ENCODE data around the gene RARB. TPM values are rescaled to one million over a fixed set of nuclear protein-coding genes. Genes with fewer than 3 reads are reported as not detected.

The RARB gene
- total and polyA plus RNA-seq, 4 experiments from 2014 or later: 0.07 TPM; not detected in 3

DNA sequence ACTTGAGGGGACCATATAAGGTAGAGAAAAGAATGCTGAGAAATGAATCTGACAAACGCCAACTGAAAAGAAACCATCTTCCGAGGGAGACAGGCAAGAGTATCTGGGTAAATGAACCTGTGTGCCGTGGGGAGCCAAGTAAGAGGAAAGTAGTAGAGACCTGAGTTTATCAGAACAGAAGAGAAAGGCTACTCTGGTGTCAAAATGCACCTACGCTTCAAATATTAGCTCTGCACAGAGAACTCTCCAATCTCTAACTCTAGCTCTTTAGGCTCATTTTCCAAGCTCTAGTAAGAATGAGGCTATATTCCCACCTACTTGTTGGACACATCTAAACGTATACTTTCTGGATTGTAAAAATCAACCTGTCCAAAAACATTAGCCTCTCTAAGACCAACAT lies 183.1 kb downstream of the RARB start:
- Histone ChIP-seq H3K4me1 (ENCODE audit: insufficient read depth, low read length) (peaks cover 4% of the 10 kb centered on the region), H3K27ac (ENCODE audit: low read depth, low read length) (no peak overlapping the region), H3K9me3 (ENCODE audit: control insufficient read depth in 1 of 2, low read length in 2 of 2) (no peaks in the 10 kb centered on the region), H3K27me3 (ENCODE audit: insufficient read depth, low read length) (no peaks in the 10 kb centered on the region), H3K36me3 (ENCODE audit: insufficient read depth, low read length) (peaks cover 51% of the 10 kb centered on the region), H3K4me3 (ENCODE audit: low read length in 2 of 2) (no peak overlapping the region)
- POLR2A ChIA-PET (ENCODE audit: partially characterized antibody): no interaction called here
- H3K9me3 Mint-ChIP-seq: no peaks in the 10 kb centered on the region
- peaks cover 0 to 7% (median 1%) of the 10 kb centered on the region in 4 donors for H3K4me1 Mint-ChIP-seq
- H3K4me3 Mint-ChIP-seq: no peak overlapping the region
- H3K27me3 Mint-ChIP-seq: no peaks in the 10 kb centered on the region
- no peak for DNase-seq
- peaks cover 54 to 66% of the 10 kb centered on the region in 2 donors for H3K36me3 Mint-ChIP-seq
- intact Hi-C loops (cut with micrococcal nuclease): no loop called here
- CTCF ChIA-PET (ENCODE audit: partially characterized antibody): interaction anchor here (1.2 kb wide), 1 partner anchor 18 kb away, joined by 6 read pairs; no protein-coding TSS in a partner anchor
- H3K27ac Mint-ChIP-seq: peak overlapping the region in 2 of 7 donors; percentile 6 to 49

DNA sequence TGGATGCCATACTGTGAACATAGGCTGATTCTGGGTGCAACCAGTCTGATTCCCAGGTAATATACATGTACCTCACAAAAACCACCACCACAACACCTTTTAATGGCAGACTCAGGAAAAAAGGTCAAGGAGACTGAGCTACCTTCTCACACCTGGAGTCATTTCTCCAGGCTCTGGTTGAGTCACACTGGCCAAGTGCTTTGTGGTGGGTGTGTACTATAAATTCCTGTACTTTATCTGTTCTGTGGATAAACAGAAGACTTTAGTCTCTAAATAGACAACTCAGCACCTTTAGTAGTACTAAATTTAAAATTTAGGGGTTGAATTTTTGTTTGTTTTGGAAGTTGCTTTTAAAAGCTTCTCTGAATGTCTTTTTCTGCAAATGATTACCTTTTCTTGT lies 190.0 kb downstream of the RARB start:
- Mint-ChIP-seq H3K36me3 (peaks cover 46 to 63% of the 10 kb centered on the region in 2 donors), H3K27ac (peak overlapping the region in 5 of 7 donors; percentile 10 to 79 (median 47)), H3K4me1 (peaks cover 0 to 14% (median 2%) of the 10 kb centered on the region in 4 donors), H3K27me3 (no peaks in the 10 kb centered on the region), H3K9me3 (no peaks in the 10 kb centered on the region), H3K4me3 (no peak overlapping the region)
- Histone ChIP-seq H3K27ac (ENCODE audit: low read depth, low read length) (no peak overlapping the region), H3K36me3 (ENCODE audit: insufficient read depth, low read length) (peaks cover 39% of the 10 kb centered on the region), H3K9me3 (ENCODE audit: control insufficient read depth in 1 of 2, low read length in 2 of 2) (no peaks in the 10 kb centered on the region), H3K4me3 (ENCODE audit: low read length in 2 of 2) (no peak overlapping the region), H3K27me3 (ENCODE audit: insufficient read depth, low read length) (no peaks in the 10 kb centered on the region), H3K4me1 (ENCODE audit: insufficient read depth, low read length) (peaks cover 4% of the 10 kb centered on the region)
- intact Hi-C loops (cut with micrococcal nuclease): no loop called here
- ChIA-PET CTCF (ENCODE audit: partially characterized antibody) (interaction anchor here (1.2 kb wide), 1 partner anchor 30 kb away, joined by 3 read pairs; no protein-coding TSS in a partner anchor), POLR2A (ENCODE audit: partially characterized antibody) (no interaction called here)
- no peak for DNase-seq

DNA sequence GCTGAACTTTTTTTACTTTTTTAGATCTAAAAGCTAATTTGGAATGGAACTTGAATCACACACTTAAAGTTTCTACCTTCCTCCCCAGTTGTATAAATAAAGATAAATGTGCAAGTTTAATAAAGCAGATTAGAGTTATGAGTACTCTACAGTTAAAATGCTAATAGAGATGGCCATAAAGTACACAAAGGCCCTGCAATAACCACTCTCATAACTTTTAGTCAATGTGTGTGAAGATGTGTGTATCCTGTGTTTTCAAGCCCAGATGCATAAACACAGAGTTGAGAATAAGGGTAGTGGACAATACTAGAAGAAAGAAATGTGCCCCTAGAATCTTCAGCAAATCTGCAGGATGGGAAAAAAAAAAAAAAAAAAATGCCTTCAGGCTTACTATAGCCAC lies 191.3 kb downstream of the RARB start:
- POLR2A ChIA-PET (ENCODE audit: partially characterized antibody): no interaction called here

DNA sequence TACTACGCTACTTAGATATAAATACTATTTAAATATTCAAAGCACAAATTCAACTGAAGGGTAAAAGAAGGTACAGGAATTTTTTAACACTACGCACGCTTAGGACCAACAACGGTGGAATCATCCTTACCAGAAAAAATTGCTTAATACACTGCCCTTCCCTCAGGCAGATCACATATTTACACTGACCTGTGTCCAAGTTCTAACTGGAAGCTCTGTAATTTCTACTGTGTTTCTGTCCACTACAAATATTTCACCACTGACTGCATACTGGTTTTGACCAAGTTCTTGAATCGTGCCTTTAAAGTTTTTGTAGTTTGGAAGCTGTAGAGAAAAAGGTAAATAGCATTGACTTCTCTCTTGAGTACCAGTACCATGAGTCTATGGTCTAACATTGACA lies 192.4 kb downstream of the RARB start:
- Histone ChIP-seq H3K9me3 (ENCODE audit: control insufficient read depth in 1 of 2, low read length in 2 of 2) (no peaks in the 10 kb centered on the region), H3K4me1 (ENCODE audit: insufficient read depth, low read length) (no peaks in the 10 kb centered on the region), H3K4me3 (ENCODE audit: low read length in 2 of 2) (no peak overlapping the region), H3K36me3 (ENCODE audit: insufficient read depth, low read length) (peaks cover 53% of the 10 kb centered on the region), H3K27me3 (ENCODE audit: insufficient read depth, low read length) (no peaks in the 10 kb centered on the region), H3K27ac (ENCODE audit: low read depth, low read length) (no peak overlapping the region)
- intact Hi-C loops (cut with micrococcal nuclease): no loop called here
- no peaks in the 10 kb centered on the region for H3K27me3 Mint-ChIP-seq
- peaks cover 0 to 12% (median 2%) of the 10 kb centered on the region in 4 donors for H3K4me1 Mint-ChIP-seq
- peaks cover 43 to 72% of the 10 kb centered on the region in 2 donors for H3K36me3 Mint-ChIP-seq
- CTCF ChIA-PET (ENCODE audit: partially characterized antibody): interaction anchor here (1.7 kb wide), 1 partner anchor 14 kb away, joined by 3 read pairs; no protein-coding TSS in a partner anchor
- no peaks in the 10 kb centered on the region for H3K9me3 Mint-ChIP-seq
- H3K4me3 Mint-ChIP-seq: no peak overlapping the region
- peak overlapping the region in 1 of 7 donors; percentile 74 for H3K27ac Mint-ChIP-seq
- DNase-seq: no peak
- POLR2A ChIA-PET (ENCODE audit: partially characterized antibody): interaction anchor here (0.9 kb wide), 1 partner anchor 27 kb away, joined by 3 read pairs; no protein-coding TSS in a partner anchor

More for the DNA sequence above, 191.3 kb downstream of the RARB start:
- peaks cover 47 to 67% of the 10 kb centered on the region in 2 donors for H3K36me3 Mint-ChIP-seq
- H3K27me3 Mint-ChIP-seq: no peaks in the 10 kb centered on the region
- Histone ChIP-seq H3K27ac (ENCODE audit: low read depth, low read length) (no peak overlapping the region), H3K36me3 (ENCODE audit: insufficient read depth, low read length) (peaks cover 43% of the 10 kb centered on the region), H3K9me3 (ENCODE audit: control insufficient read depth in 1 of 2, low read length in 2 of 2) (no peaks in the 10 kb centered on the region), H3K4me1 (ENCODE audit: insufficient read depth, low read length) (peaks cover 4% of the 10 kb centered on the region), H3K27me3 (ENCODE audit: insufficient read depth, low read length) (no peaks in the 10 kb centered on the region), H3K4me3 (ENCODE audit: low read length in 2 of 2) (no peak overlapping the region)
- no peak for DNase-seq
- H3K4me1 Mint-ChIP-seq: peaks cover 0 to 12% (median 2%) of the 10 kb centered on the region in 4 donors
- no peaks in the 10 kb centered on the region for H3K9me3 Mint-ChIP-seq
- intact Hi-C loops (cut with micrococcal nuclease): no loop called here
- CTCF ChIA-PET (ENCODE audit: partially characterized antibody): no interaction called here
- H3K4me3 Mint-ChIP-seq: no peak overlapping the region
- H3K27ac Mint-ChIP-seq: peak overlapping the region in 4 of 7 donors; percentile 2 to 78 (median 54)

DNA sequence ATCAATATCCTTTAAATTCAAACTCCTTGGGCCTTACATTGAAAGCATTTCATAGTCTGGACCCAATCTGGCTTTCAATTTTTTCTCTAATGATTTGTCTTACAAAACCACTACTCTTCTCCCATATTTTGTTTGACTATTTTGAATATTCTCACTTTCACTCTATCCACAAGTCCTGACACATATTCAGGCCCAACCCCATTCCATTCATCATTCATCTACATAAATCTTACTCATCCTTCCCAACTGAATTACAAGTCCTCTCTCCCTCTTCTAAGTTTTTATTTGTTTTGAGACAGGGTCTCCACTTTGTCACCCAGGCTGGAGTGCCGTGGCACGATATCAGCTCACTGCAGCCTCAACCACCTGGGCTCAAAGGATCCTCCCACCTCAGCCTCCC lies 193.0 kb downstream of the RARB start:
- intact Hi-C loops (cut with micrococcal nuclease): no loop called here
- peaks cover 45 to 74% of the 10 kb centered on the region in 2 donors for H3K36me3 Mint-ChIP-seq
- Histone ChIP-seq H3K9me3 (ENCODE audit: control insufficient read depth in 1 of 2, low read length in 2 of 2) (no peaks in the 10 kb centered on the region), H3K27ac (ENCODE audit: low read depth, low read length) (no peak overlapping the region), H3K27me3 (ENCODE audit: insufficient read depth, low read length) (no peaks in the 10 kb centered on the region), H3K36me3 (ENCODE audit: insufficient read depth, low read length) (peaks cover 57% of the 10 kb centered on the region), H3K4me3 (ENCODE audit: low read length in 2 of 2) (no peak overlapping the region), H3K4me1 (ENCODE audit: insufficient read depth, low read length) (no peaks in the 10 kb centered on the region)
- no peak overlapping the region for H3K4me3 Mint-ChIP-seq
- H3K27me3 Mint-ChIP-seq: no peaks in the 10 kb centered on the region
- POLR2A ChIA-PET (ENCODE audit: partially characterized antibody): interaction anchor here (0.9 kb wide), 1 partner anchor 28 kb away, joined by 3 read pairs; no protein-coding TSS in a partner anchor
- H3K27ac Mint-ChIP-seq: peak overlapping the region in 4 of 7 donors; percentile 0 to 76 (median 70)
- DNase-seq: no peak
- H3K9me3 Mint-ChIP-seq: no peaks in the 10 kb centered on the region
- peaks cover 0 to 12% (median 2%) of the 10 kb centered on the region in 4 donors for H3K4me1 Mint-ChIP-seq
- CTCF ChIA-PET (ENCODE audit: partially characterized antibody): interaction anchor here (1.7 kb wide), 1 partner anchor 13 kb away, joined by 3 read pairs; no protein-coding TSS in a partner anchor

DNA sequence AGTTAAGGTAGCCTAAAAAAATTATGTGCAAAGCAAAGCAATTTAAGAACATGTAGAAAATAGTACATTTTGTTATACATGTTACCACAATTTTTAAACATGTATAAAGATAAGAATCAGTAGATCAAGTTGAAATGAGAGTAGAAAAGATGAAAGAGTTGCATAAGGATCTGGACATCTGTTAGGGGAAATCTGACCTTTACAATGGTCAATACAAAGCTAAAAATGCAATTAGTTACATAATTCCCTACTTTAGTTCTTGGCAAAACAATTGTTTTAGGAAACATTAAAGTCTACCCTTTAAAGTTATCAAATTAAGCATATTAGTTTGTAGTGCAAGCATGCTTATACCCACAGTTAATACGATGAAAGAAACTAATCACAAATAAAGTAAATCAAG lies 203.9 kb downstream of the RARB start:
- peaks cover 23% of the 10 kb centered on the region for H3K36me3 ChIP-seq (ENCODE audit: insufficient read depth, low read length)
- H3K27me3 ChIP-seq (ENCODE audit: insufficient read depth, low read length): no peaks in the 10 kb centered on the region
- POLR2A ChIA-PET (ENCODE audit: partially characterized antibody): no interaction called here
- Mint-ChIP-seq H3K9me3 (no peaks in the 10 kb centered on the region), H3K4me1 (peaks cover 4 to 13% (median 11%) of the 10 kb centered on the region in 4 donors), H3K36me3 (peaks cover 61 to 65% of the 10 kb centered on the region in 2 donors), H3K27me3 (no peaks in the 10 kb centered on the region), H3K4me3 (no peak overlapping the region), H3K27ac (peak overlapping the region in 1 of 7 donors; percentile 10)
- H3K27ac ChIP-seq (ENCODE audit: low read depth, low read length): no peak overlapping the region
- no peak for DNase-seq
- intact Hi-C loops (cut with micrococcal nuclease): no loop called here
- CTCF ChIA-PET (ENCODE audit: partially characterized antibody): interaction anchor here (2.9 kb wide), 1 partner anchor 16 kb away, joined by 12 read pairs; no protein-coding TSS in a partner anchor
- H3K4me3 ChIP-seq (ENCODE audit: low read length in 2 of 2): no peak overlapping the region
- no peaks in the 10 kb centered on the region for H3K4me1 ChIP-seq (ENCODE audit: insufficient read depth, low read length)
- no peaks in the 10 kb centered on the region for H3K9me3 ChIP-seq (ENCODE audit: control insufficient read depth in 1 of 2, low read length in 2 of 2)

DNA sequence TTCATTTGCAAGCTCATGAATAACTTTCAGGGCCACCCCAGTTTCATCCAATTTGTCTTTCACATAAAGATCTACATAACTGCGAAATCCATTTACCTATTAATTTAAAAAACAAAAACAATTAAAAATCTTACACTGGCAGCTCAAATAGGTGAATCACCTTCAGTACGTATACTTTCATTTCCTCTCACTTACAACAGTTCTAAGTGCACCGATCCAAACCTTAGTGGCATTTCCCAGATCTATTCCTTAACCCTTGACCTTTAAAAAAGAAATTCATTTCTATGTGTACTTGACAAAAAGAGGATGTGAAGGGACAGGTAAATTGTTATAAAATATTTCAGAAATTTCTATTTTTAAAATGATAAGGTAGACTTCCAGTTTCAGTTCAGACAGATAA lies 205.9 kb downstream of the RARB start:
- Histone ChIP-seq H3K36me3 (ENCODE audit: insufficient read depth, low read length) (peaks cover 20% of the 10 kb centered on the region), H3K9me3 (ENCODE audit: control insufficient read depth in 1 of 2, low read length in 2 of 2) (no peaks in the 10 kb centered on the region), H3K27ac (ENCODE audit: low read depth, low read length) (no peak overlapping the region), H3K4me1 (ENCODE audit: insufficient read depth, low read length) (no peaks in the 10 kb centered on the region), H3K27me3 (ENCODE audit: insufficient read depth, low read length) (no peaks in the 10 kb centered on the region), H3K4me3 (ENCODE audit: low read length in 2 of 2) (no peak overlapping the region)
- ChIA-PET CTCF (ENCODE audit: partially characterized antibody) (interaction anchor here (1.2 to 2.9 kb wide), 3 partner anchors 13 to 43 kb away, joined by 3 to 12 read pairs (median 3); no protein-coding TSS in a partner anchor), POLR2A (ENCODE audit: partially characterized antibody) (no interaction called here)
- H3K9me3 Mint-ChIP-seq: no peaks in the 10 kb centered on the region
- H3K4me1 Mint-ChIP-seq: peaks cover 4 to 13% (median 11%) of the 10 kb centered on the region in 4 donors
- H3K27ac Mint-ChIP-seq: peak overlapping the region in 1 of 7 donors; percentile 41
- H3K27me3 Mint-ChIP-seq: no peaks in the 10 kb centered on the region
- no peak for DNase-seq
- peaks cover 61 to 68% of the 10 kb centered on the region in 2 donors for H3K36me3 Mint-ChIP-seq
- intact Hi-C loops (cut with micrococcal nuclease): no loop called here
- no peak overlapping the region for H3K4me3 Mint-ChIP-seq

Measured in CD4-positive, alpha-beta memory T cell (primary cell).